Sigmoid colon (tissue), 3 donors: Measurements from ENCODE around the gene SNRNP48.

Experiments
- CTCF ChIP-seq, 4 experiments: fragments of 450-650 bp in 3 of 4; fragments of 200-600 bp in 1 of 4; IDR thresholded peaks; one replicate each; pipeline ENCODE4 v1.5.1; 2016 to 2019; ENCODE audit warnings: antibody characterized with exemption in 4 of 4, mild to moderate bottlenecking in 3 of 4, moderate library complexity in 2 of 4
- POLR2A ChIP-seq, 2 donors: fragments of 450-650 bp; IDR thresholded peaks; one replicate each; pipeline ENCODE4 v1.6.1; 2016; ENCODE audit warnings: antibody characterized with exemption in 2 of 2, mild to moderate bottlenecking in 2 of 2, moderate library complexity in 2 of 2

GRCh38 chr6:7658543-7658942, 68.5 kb downstream of the SNRNP48 start:
- no peak for TF ChIP-seq CTCF (IDR thresholded peaks at IDR 0.05)
- TF ChIP-seq POLR2A (IDR thresholded peaks at IDR 0.05), result no peak
